ENCODE data around the gene ZFPL1. TPM values are rescaled to one million over a fixed set of nuclear protein-coding genes. Genes with fewer than 3 reads are reported as not detected.

ZFPL1 gene
- total and polyA plus RNA-seq, 9 of the 15 experiments (the other 6 are each of a cell fraction or from before 2014, with no cell fraction given): 3.7 to 37.5 (median 22.7) TPM

DNA sequence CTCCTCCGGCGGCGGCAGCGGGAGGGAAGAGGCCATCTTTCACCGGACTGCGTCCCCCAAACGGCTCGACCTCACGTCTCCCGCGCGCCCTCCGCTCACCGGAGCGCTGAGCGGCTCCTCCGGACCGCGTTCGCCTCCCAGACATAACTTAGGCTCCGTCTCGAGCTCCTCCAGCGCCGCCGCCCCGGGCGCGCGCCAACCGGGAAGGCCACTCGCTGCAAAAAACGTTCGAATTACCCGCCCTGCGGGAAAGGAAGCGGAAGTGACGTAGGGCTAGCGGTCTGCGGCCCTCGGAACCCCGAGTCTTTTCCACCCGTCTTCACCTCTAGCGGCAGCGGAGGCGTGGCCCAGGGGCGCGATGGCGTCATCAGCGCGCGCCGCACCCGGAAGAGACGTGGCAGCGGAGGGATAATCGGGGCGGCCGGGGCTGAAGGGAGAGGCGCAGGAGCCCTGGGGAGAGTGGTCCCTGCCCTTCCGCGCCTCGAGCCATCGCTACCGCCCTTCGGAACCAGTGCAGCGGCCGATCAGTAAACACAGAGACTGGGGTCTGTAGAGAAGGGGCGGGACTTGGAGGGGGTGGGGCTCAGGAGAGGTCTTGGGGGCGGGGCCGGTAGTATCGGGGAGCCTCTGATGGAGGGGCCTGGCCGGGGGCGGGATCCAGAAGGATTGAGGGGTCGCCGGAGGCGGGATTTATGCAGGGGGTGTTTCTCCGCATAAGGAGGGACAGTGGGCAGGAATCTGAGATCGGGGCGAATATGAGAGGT, at the start of gene ZFPL1, which contains the start of gene CDCA5 (continued):
- TF ChIP-seq, protein P1, sequence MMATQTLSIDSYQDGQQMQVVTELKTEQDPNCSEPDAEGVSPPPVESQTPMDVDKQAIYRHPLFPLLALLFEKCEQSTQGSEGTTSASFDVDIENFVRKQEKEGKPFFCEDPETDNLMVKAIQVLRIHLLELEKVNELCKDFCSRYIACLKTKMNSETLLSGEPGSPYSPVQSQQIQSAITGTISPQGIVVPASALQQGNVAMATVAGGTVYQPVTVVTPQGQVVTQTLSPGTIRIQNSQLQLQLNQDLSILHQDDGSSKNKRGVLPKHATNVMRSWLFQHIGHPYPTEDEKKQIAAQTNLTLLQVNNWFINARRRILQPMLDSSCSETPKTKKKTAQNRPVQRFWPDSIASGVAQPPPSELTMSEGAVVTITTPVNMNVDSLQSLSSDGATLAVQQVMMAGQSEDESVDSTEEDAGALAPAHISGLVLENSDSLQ (IDR thresholded peaks at IDR 0.05): no peak
- TF ChIP-seq ZNF133 (CRISPR knock-in tag; IDR thresholded peaks at IDR 0.05) (0 out of 2 replicates have a peak, but pooled peaks have one; percentile 23), ZNF175 (CRISPR knock-in tag; IDR thresholded peaks at IDR 0.05; ENCODE audit: low read depth) (no peak; the same call in 1 of the 2 replicates), ETV1 (tag; conservative IDR thresholded peaks at IDR 0.05; ENCODE audit: low read depth) (peak; percentile 86), NUFIP1 (IDR thresholded peaks at IDR 0.05; ENCODE audit: partially characterized antibody) (no peak), GABPA (tag; conservative IDR thresholded peaks at IDR 0.05; ENCODE audit: low read depth) (peak; percentile 99), BACH1 (tag; IDR thresholded peaks at IDR 0.05) (peak; percentile 63; the same call in 1 of the 2 replicates), MCM3 (IDR thresholded peaks at IDR 0.05) (no peak), ZC3H4 (CRISPR knock-in tag; IDR thresholded peaks at IDR 0.05; ENCODE audit: borderline replicate concordance) (no peak), TAF15 (IDR thresholded peaks at IDR 0.05; ENCODE audit: low read depth, low read length) (no peak), MXI1 (IDR thresholded peaks at IDR 0.05; ENCODE audit: low read depth, low read length) (peak; percentile 74; the same call in 1 of the 2 replicates), PCBP1 (IDR thresholded peaks at IDR 0.05; ENCODE audit: low read depth, low read length, poor library complexity, severe bottlenecking) (peak; percentile 87), KDM1A (IDR thresholded peaks at IDR 0.05) (no peak), PYGO2 (tag; IDR thresholded peaks at IDR 0.05) (no peak), ARID1B (IDR thresholded peaks at IDR 0.05) (0 out of 2 replicates have a peak, but pooled peaks have one; percentile 13), MTA1 (IDR thresholded peaks at IDR 0.05; ENCODE audit: borderline replicate concordance) (peak; percentile 99), SPI1 (IDR thresholded peaks at IDR 0.05; ENCODE audit: borderline replicate concordance, low read depth, low read length) (peak; percentile 69; the same call in 1 of the 2 replicates)
- TF ChIP-seq, protein P2, sequence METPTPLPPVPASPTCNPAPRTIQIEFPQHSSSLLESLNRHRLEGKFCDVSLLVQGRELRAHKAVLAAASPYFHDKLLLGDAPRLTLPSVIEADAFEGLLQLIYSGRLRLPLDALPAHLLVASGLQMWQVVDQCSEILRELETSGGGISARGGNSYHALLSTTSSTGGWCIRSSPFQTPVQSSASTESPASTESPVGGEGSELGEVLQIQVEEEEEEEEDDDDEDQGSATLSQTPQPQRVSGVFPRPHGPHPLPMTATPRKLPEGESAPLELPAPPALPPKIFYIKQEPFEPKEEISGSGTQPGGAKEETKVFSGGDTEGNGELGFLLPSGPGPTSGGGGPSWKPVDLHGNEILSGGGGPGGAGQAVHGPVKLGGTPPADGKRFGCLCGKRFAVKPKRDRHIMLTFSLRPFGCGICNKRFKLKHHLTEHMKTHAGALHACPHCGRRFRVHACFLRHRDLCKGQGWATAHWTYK (CRISPR knock-in tag; IDR thresholded peaks at IDR 0.05): peak; percentile 81; the same call in 1 of the 2 replicates
- TF ChIP-seq, protein P3, sequence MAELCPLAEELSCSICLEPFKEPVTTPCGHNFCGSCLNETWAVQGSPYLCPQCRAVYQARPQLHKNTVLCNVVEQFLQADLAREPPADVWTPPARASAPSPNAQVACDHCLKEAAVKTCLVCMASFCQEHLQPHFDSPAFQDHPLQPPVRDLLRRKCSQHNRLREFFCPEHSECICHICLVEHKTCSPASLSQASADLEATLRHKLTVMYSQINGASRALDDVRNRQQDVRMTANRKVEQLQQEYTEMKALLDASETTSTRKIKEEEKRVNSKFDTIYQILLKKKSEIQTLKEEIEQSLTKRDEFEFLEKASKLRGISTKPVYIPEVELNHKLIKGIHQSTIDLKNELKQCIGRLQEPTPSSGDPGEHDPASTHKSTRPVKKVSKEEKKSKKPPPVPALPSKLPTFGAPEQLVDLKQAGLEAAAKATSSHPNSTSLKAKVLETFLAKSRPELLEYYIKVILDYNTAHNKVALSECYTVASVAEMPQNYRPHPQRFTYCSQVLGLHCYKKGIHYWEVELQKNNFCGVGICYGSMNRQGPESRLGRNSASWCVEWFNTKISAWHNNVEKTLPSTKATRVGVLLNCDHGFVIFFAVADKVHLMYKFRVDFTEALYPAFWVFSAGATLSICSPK (IDR thresholded peaks at IDR 0.05; ENCODE audit: borderline replicate concordance): no peak
- TF ChIP-seq, protein P4, sequence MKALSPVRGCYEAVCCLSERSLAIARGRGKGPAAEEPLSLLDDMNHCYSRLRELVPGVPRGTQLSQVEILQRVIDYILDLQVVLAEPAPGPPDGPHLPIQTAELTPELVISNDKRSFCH (CRISPR knock-in tag; IDR thresholded peaks at IDR 0.05): no peak
- TF ChIP-seq, protein P4 (tag; IDR thresholded peaks at IDR 0.05): peak; percentile 61; the same call in 1 of the 2 replicates
- TF ChIP-seq, protein P5, sequence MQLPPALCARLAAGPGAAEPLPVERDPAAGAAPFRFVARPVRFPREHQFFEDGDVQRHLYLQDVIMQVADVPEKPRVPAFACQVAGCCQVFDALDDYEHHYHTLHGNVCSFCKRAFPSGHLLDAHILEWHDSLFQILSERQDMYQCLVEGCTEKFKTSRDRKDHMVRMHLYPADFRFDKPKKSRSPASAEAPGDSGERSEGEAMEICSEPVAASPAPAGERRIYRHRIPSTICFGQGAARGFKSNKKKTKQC (CRISPR knock-in tag; IDR thresholded peaks at IDR 0.05): 0 out of 2 replicates have a peak, but pooled peaks have one; percentile 15
- TF ChIP-seq, protein P6, sequence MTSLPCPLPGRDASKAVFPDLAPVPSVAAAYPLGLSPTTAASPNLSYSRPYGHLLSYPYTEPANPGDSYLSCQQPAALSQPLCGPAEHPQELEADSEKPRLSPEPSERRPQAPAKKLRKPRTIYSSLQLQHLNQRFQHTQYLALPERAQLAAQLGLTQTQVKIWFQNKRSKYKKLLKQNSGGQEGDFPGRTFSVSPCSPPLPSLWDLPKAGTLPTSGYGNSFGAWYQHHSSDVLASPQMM (CRISPR knock-in tag; IDR thresholded peaks at IDR 0.05): no peak

All from K562 (cell line).